CD14-positive monocyte (primary cell): Measurements from ENCODE around the gene LRP6. TPM values are rescaled to one million over a fixed set of nuclear protein-coding genes. Genes with fewer than 3 reads are reported as not detected.

Source experiments
- DNase-seq, 3 donors: peaks; one replicate each; pipeline ENCODE4 v3.0.0-alpha.2; 2011 to 2022
- H2AFZ ChIP-seq: 2 replicates; pipeline ENCODE4 v1.6.0; 2012; ENCODE audit warnings: mild to moderate bottlenecking, low read depth, low read length, inconsistent platforms; ENCODE audit not compliant: insufficient read depth, poor library complexity, severe bottlenecking
- H3K27ac ChIP-seq, 2 donors: 1 replicate in 1 of 2; 2 replicates in 1 of 2; pipeline ENCODE4 v1.5.1; 2012 to 2013; ENCODE audit warnings: low read length in 2 of 2, control low read depth in 1 of 2, inconsistent platforms in 1 of 2, low read depth in 1 of 2, mild to moderate bottlenecking in 1 of 2
- H3K27me3 ChIP-seq, 2 donors: one replicate each; pipeline versions ENCODE4 v1.6.0 to v1.6.1; 2011 to 2013; ENCODE audit warnings: low read length in 2 of 2; ENCODE audit not compliant: control insufficient read depth in 2 of 2, insufficient read depth in 2 of 2
- H3K36me3 ChIP-seq, 2 donors: replicated peaks in 1 of 2; 1 replicate in 1 of 2; 2 replicates in 1 of 2; pipeline versions ENCODE4 v1.5.1 to v1.6.1; 2012 to 2013; ENCODE audit warnings: low read length in 2 of 2, control low read depth in 1 of 2, inconsistent platforms in 1 of 2, mild to moderate bottlenecking in 1 of 2; ENCODE audit not compliant: insufficient read depth in 2 of 2, control insufficient read depth in 1 of 2
- H3K4me1 ChIP-seq, 2 donors: 1 replicate in 1 of 2; 2 replicates in 1 of 2; pipeline versions ENCODE4 v1.5.1 to v1.6.1; 2012 to 2013; ENCODE audit warnings: low read length in 2 of 2, control low read depth in 1 of 2, inconsistent platforms in 1 of 2, mild to moderate bottlenecking in 1 of 2, moderate library complexity in 1 of 2; ENCODE audit not compliant: insufficient read depth in 2 of 2, control insufficient read depth in 1 of 2
- H3K4me2 ChIP-seq: replicated peaks from 2 replicates; pipeline ENCODE3; 2012; ENCODE audit warnings: low read length, moderate library complexity, mild to moderate bottlenecking; ENCODE audit not compliant: poor library complexity, severe bottlenecking; ENCODE audit errors: extremely low read depth
- H3K4me3 ChIP-seq, 3 experiments: fragments of 200-600 bp in 1 of 3; sonication (generic) in 1 of 3; replicated peaks in 1 of 3; 1 replicate in 2 of 3; 2 replicates in 1 of 3; pipeline ENCODE4 v1.5.1; 2011 to 2013; ENCODE audit warnings: low read length in 3 of 3, mild to moderate bottlenecking in 3 of 3, control low read depth in 2 of 3, low read depth in 2 of 3, inconsistent platforms in 1 of 3, moderate library complexity in 1 of 3
- H3K79me2 ChIP-seq: 2 replicates; pipeline ENCODE4 v1.6.0; 2012; ENCODE audit warnings: mild to moderate bottlenecking, control low read depth, inconsistent platforms, low read length, moderate library complexity; ENCODE audit not compliant: insufficient read depth
- H3K9ac ChIP-seq: 2 replicates; pipeline ENCODE4 v1.6.0; 2017; ENCODE audit warnings: low read length, mild to moderate bottlenecking; ENCODE audit not compliant: insufficient read depth, poor library complexity, severe bottlenecking
- H3K9me3 ChIP-seq, 2 donors: replicated peaks in 1 of 2; 1 replicate in 1 of 2; 2 replicates in 1 of 2; pipeline versions ENCODE4 v1.5.1 to v1.6.1; 2012 to 2013; ENCODE audit warnings: low read length in 2 of 2, control low read depth in 1 of 2; ENCODE audit not compliant: control insufficient read depth in 1 of 2, insufficient read depth in 1 of 2
- H4K20me1 ChIP-seq: 2 replicates; pipeline ENCODE4 v1.6.0; 2012; ENCODE audit warnings: mild to moderate bottlenecking, low read length, control low read depth, moderate library complexity; ENCODE audit not compliant: insufficient read depth
- H3K27ac Mint-ChIP-seq, 7 donors: one replicate each; pipeline ENCODE4 v1.8.0; 2020; ENCODE audit warnings: mild to moderate bottlenecking in 7 of 7, mixed read lengths in 7 of 7, moderate library complexity in 6 of 7, inconsistent platforms in 2 of 7
- H3K27me3 Mint-ChIP-seq, 3 donors: one replicate each; pipeline ENCODE4 v1.8.0; 2021 to 2022; ENCODE audit warnings: low read depth in 3 of 3, mild to moderate bottlenecking in 3 of 3, mixed read lengths in 3 of 3, moderate library complexity in 3 of 3, inconsistent platforms in 1 of 3
- H3K36me3 Mint-ChIP-seq, 2 donors: one replicate each; pipeline ENCODE4 v1.8.0; 2020; ENCODE audit warnings: mixed read lengths in 2 of 2, inconsistent platforms in 1 of 2, mild to moderate bottlenecking in 1 of 2
- H3K4me1 Mint-ChIP-seq: one replicate; pipeline ENCODE4 v1.8.0; 2020; ENCODE audit warnings: mild to moderate bottlenecking, mixed read lengths
- H3K4me3 Mint-ChIP-seq, 2 donors: one replicate each; pipeline ENCODE4 v1.8.0; 2020; ENCODE audit warnings: mild to moderate bottlenecking in 2 of 2, mixed read lengths in 2 of 2, moderate library complexity in 1 of 2
- H3K9me3 Mint-ChIP-seq, 7 donors: one replicate each; pipeline ENCODE4 v1.8.0; 2020 to 2022; ENCODE audit warnings: mixed read lengths in 7 of 7, mild to moderate bottlenecking in 6 of 7, moderate library complexity in 6 of 7, inconsistent platforms in 2 of 7
- WGBS: methylation state at CpG from one replicate; pipeline ENCODE4 v1.1.5; 2013; ENCODE audit warnings: missing lambda C conversion rate; ENCODE audit not compliant: insufficient coverage; 5-methylcytosine and 5-hydroxymethylcytosine counted together
- intact Hi-C, 2 donors: fragments of 100-400 bp; cut with micrococcal nuclease; formaldehyde crosslinking; loops; one replicate each; pipeline versions ENCODE4 v1.15.0 to v1.15.1; 2023
- polyA plus RNA-seq, 3 donors: library from polyadenylated mRNA; depleted of rRNA in 1 of 3; unstranded in 2 of 3; stranded (reverse) in 1 of 3; fragments of 300-500 nt in 2 of 3; fragments of >200 nt in 1 of 3; fragmentation: Illumina TruSeq in 2 of 3; gene quantifications; 1 replicate in 2 of 3; 2 replicates in 1 of 3; pipeline ENCODE4 v1.2.3, GENCODE V29; 2012 to 2021
- TF ChIP-seq, protein P1 (sequence below): fragments of 200-600 bp; IDR thresholded peaks from one replicate; pipeline ENCODE4 v1.8.0; 2022; ENCODE audit warnings: antibody characterized with exemption, mild to moderate bottlenecking

The LRP6 gene
- polyA plus RNA-seq, 3 donors: 0.08 TPM; not detected in 2

DNA sequence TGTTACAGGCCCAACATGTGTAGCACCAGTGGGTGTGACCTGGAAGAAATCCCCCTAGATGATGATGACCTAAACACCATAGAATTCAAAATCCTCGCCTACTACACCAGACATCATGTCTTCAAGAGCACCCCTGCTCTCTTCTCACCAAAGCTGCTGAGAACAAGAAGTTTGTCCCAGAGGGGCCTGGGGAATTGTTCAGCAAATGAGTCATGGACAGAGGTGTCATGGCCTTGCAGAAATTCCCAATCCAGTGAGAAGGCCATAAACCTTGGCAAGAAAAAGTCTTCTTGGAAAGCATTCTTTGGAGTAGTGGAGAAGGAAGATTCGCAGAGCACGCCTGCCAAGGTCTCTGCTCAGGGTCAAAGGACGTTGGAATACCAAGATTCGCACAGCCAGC, 187.6 kb downstream of the LRP6 start:
- Mint-ChIP-seq H3K4me1 (no peaks in the 10 kb centered on the region), H3K36me3 (no peaks in the 10 kb centered on the region), H3K4me3 (no peak overlapping the region), H3K27me3 (peaks cover 1 to 5% (median 2%) of the 10 kb centered on the region in 3 donors), H3K27ac (no peak overlapping the region), H3K9me3 (no peaks in the 10 kb centered on the region)
- Histone ChIP-seq H3K27me3 (no peaks in the 10 kb centered on the region), H3K36me3 (no peaks in the 10 kb centered on the region), H3K4me3 (no peak overlapping the region), H3K4me2 (no peak overlapping the region), H3K9ac (no peak overlapping the region), H3K27ac (no peak overlapping the region), H3K4me1 (no peaks in the 10 kb centered on the region), H3K9me3 (no peaks in the 10 kb centered on the region), H2AFZ (no peak overlapping the region), H3K79me2 (no peaks in the 10 kb centered on the region), H4K20me1 (no peaks in the 10 kb centered on the region)
- TF ChIP-seq, protein P1, sequence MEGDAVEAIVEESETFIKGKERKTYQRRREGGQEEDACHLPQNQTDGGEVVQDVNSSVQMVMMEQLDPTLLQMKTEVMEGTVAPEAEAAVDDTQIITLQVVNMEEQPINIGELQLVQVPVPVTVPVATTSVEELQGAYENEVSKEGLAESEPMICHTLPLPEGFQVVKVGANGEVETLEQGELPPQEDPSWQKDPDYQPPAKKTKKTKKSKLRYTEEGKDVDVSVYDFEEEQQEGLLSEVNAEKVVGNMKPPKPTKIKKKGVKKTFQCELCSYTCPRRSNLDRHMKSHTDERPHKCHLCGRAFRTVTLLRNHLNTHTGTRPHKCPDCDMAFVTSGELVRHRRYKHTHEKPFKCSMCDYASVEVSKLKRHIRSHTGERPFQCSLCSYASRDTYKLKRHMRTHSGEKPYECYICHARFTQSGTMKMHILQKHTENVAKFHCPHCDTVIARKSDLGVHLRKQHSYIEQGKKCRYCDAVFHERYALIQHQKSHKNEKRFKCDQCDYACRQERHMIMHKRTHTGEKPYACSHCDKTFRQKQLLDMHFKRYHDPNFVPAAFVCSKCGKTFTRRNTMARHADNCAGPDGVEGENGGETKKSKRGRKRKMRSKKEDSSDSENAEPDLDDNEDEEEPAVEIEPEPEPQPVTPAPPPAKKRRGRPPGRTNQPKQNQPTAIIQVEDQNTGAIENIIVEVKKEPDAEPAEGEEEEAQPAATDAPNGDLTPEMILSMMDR: no peak
- DNase-seq: no peak
- WGBS: 92% methylated on average over 4 of the region's 5 CpGs
- intact Hi-C loops: no loop called here

DNA sequence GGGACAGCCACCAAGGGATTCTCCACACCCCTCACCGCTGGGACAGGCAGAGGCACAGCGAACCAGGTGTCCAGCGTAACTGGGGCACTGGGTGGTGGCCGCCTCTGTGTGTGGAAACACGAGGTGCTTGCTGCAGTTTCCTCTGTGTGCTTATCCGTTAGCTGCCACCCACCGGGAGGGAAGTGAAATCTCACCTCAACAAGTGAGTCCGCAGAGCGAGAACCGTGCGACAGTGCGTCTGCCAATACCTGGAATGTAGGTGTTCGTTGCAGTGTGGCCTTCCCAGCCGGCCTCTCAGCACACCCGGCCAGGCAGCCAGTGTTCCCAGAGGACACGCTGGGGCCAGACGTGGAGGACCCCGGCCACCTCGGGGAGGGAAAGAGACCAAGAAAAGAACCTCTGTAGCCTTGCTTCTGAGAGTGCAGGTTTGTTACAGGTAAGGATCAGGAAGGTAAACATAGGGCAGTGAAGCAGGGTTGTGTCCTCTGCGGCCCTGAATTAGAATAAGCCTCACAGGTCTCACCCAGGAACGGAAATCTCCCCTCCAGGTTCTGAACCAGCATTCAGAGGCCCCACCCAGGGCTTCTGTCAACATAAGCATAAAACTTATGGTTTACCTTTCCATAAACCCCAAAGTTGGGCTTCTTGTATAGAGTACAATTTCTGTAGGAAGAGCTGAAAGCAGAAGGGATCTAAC, 194.6 kb downstream of the LRP6 start:
- Histone ChIP-seq H2AFZ (peak overlapping the region; percentile 65), H3K9ac (no peak overlapping the region), H3K27ac (no peak overlapping the region), H3K9me3 (no peaks in the 10 kb centered on the region), H3K4me1 (peaks cover 0 to 11% of the 10 kb centered on the region in 2 donors), H3K4me3 (no peak overlapping the region), H3K4me2 (no peak overlapping the region), H3K36me3 (no peaks in the 10 kb centered on the region), H3K27me3 (no peaks in the 10 kb centered on the region), H3K79me2 (no peaks in the 10 kb centered on the region), H4K20me1 (no peaks in the 10 kb centered on the region)
- peaks cover 4 to 8% (median 6%) of the 10 kb centered on the region in 3 donors for H3K27me3 Mint-ChIP-seq
- intact Hi-C loops: no loop called here
- peak overlapping the region in 1 of 2 donors; percentile 78 for H3K4me3 Mint-ChIP-seq
- 53% methylated on average over 17 of the region's 21 CpGs for WGBS
- H3K27ac Mint-ChIP-seq: no peak overlapping the region
- H3K36me3 Mint-ChIP-seq: no peaks in the 10 kb centered on the region
- peaks cover 0 to 2% (median 0%) of the 10 kb centered on the region in 7 donors for H3K9me3 Mint-ChIP-seq
- TF ChIP-seq, protein P1: no peak
- H3K4me1 Mint-ChIP-seq: peaks cover 18% of the 10 kb centered on the region
- no peak for DNase-seq
